NCI-H1105 treated with DMSO at 0.1 percent for 48 hours (cell line): ENCODE data around the gene CDC42BPG.

Experiments
- DNase-seq: peaks from one replicate; lab custom pipeline; 2025; lab: John Stamatoyannopoulos, UW

CDC42BPG gene

GRCh38 chr11:64790205-64791095 is 54.0 kb downstream of the CDC42BPG start:
- DNase-seq, result no peak

GRCh38 chr11:64789331-64790204 is 54.9 kb downstream of the CDC42BPG start:
- no peak for DNase-seq

- no peak for DNase-seq
Measured at GRCh38 chr11:64788321-64789215, 55.9 kb downstream of the CDC42BPG start.

GRCh38 chr11:64787526-64788320 is 56.7 kb downstream of the CDC42BPG start:
- no peak for DNase-seq

GRCh38 chr11:64786308-64786707 is 58.1 kb downstream of the CDC42BPG start:
- DNase-seq, result no peak

GRCh38 chr11:64784813-64785581 is 59.5 kb downstream of the CDC42BPG start:
- DNase-seq, result no peak

GRCh38 chr11:64778473-64779298 is 65.8 kb downstream of the CDC42BPG start, which contains the start of gene SF1:
TSS of gene SF1 (minus strand) at chr11:64778542. CDS start at chr11:64778392, 150 bp downstream.
- DNase-seq, result peak; percentile 100

GRCh38 chr11:64778223-64778472 is 66.3 kb downstream of the CDC42BPG start:
- no peak for DNase-seq

GRCh38 chr11:64777449-64778222 is 66.8 kb downstream of the CDC42BPG start:
- peak; percentile 72 for DNase-seq

- DNase-seq, result no peak
Measured at GRCh38 chr11:64776875-64777274, 67.6 kb downstream of the CDC42BPG start.

- DNase-seq, result no peak
Measured at GRCh38 chr11:64776425-64776824, 68.0 kb downstream of the CDC42BPG start.

GRCh38 chr11:64774144-64774543 is 70.3 kb downstream of the CDC42BPG start:
- DNase-seq, result no peak
